ENCODE data around the gene ARSI.

The ARSI gene

GRCh38 chr5:150263801-150264621 is 38.7 kb downstream of the ARSI start:
- peak; percentile 98 for DNase-seq (ENCODE audit: low spot score)
- ChIA-PET POLR2A (ENCODE audit: low non-redundant PET) (no interaction called here), CTCF (interaction anchor here (1.6 to 2.2 kb wide), 2 partner anchors 23 to 87 kb away, joined by 5 to 8 read pairs; no protein-coding TSS in a partner anchor)
- no peak for TF ChIP-seq CTCF (conservative IDR thresholded peaks at IDR 0.05; ENCODE audit: low read depth)
- peak overlapping the region; percentile 90 for H3K27ac ChIP-seq

GRCh38 chr5:150263375-150263775 is 39.3 kb downstream of the ARSI start:
- TF ChIP-seq CTCF (conservative IDR thresholded peaks at IDR 0.05; ENCODE audit: low read depth): no peak
- ChIA-PET CTCF (interaction anchor here (0.6 to 1.5 kb wide), 3 partner anchors 45 to 567 kb away, joined by 3 to 5 read pairs (median 3); no protein-coding TSS in a partner anchor), POLR2A (ENCODE audit: low non-redundant PET) (no interaction called here)
- H3K27ac ChIP-seq: peak overlapping the region; percentile 90
- DNase-seq (ENCODE audit: low spot score): no peak

- CTCF ChIA-PET: interaction anchor here (1.0 to 1.5 kb wide), 3 partner anchors 10 to 88 kb away, joined by 3 to 5 read pairs (median 3); no protein-coding TSS in a partner anchor
These were observed 40.2 kb downstream of the ARSI start for GRCh38 chr5:150262502-150262901.

GRCh38 chr5:150261231-150261630 is 41.5 kb downstream of the ARSI start:
- ChIA-PET POLR2A (ENCODE audit: low non-redundant PET) (no interaction called here), CTCF (interaction anchor here (0.6 kb wide), 1 partner anchor 109 kb away, joined by 5 read pairs; no protein-coding TSS in a partner anchor)
- no peak for TF ChIP-seq CTCF (conservative IDR thresholded peaks at IDR 0.05; ENCODE audit: low read depth)
- DNase-seq (ENCODE audit: low spot score): no peak
- H3K27ac ChIP-seq: no peak overlapping the region

More at GRCh38 chr5:150262502-150262901, 40.2 kb downstream of the ARSI start:
- POLR2A ChIA-PET (ENCODE audit: low non-redundant PET): no interaction called here
- H3K27ac ChIP-seq: no peak overlapping the region
- TF ChIP-seq CTCF (conservative IDR thresholded peaks at IDR 0.05; ENCODE audit: low read depth): no peak
- DNase-seq (ENCODE audit: low spot score): no peak

- no peak for TF ChIP-seq CTCF (conservative IDR thresholded peaks at IDR 0.05; ENCODE audit: low read depth)
- POLR2A ChIA-PET (ENCODE audit: low non-redundant PET): no interaction called here
- CTCF ChIA-PET: interaction anchor here (0.7 to 1.5 kb wide), 2 partner anchors 93 to 107 kb away, joined by 3 read pairs; no protein-coding TSS in a partner anchor
- no peak for DNase-seq (ENCODE audit: low spot score)
- no peak overlapping the region for H3K27ac ChIP-seq
These were observed 44.6 kb downstream of the ARSI start for GRCh38 chr5:150258130-150258529.

- TF ChIP-seq CTCF (conservative IDR thresholded peaks at IDR 0.05; ENCODE audit: low read depth): no peak
- ChIA-PET CTCF (no interaction called here), POLR2A (ENCODE audit: low non-redundant PET) (no interaction called here)
- no peak overlapping the region for H3K27ac ChIP-seq
- no peak for DNase-seq (ENCODE audit: low spot score)
These were observed 45.3 kb downstream of the ARSI start for GRCh38 chr5:150257424-150257823.

All from RWPE1 (cell line).